Stimulated activated CD4-positive, alpha-beta T cell treated with anti-CD3 and anti-CD28 coated beads, TNF-alpha, amount 100 ng/mL, for 48 hours (primary cell): Measurements from ENCODE around the gene TEX51.

ENCODE experiments used
- DNase-seq, 3 donors: peaks; one replicate each; pipeline ENCODE4 v3.0.0-alpha.2; 2020; ENCODE audit warnings: low read depth in 3 of 3

TEX51 gene

GRCh38 chr2:126898636-126899035, at the start of gene TEX51:
Gene TEX51, plus strand, starts transcription at chr2:126898890. Its CDS starts 29 bp downstream, at chr2:126898919.
- DNase-seq = no peak

- no peak for DNase-seq
These were observed 49.6 kb upstream of the TEX51 start for GRCh38 chr2:126849054-126849453.

GRCh38 chr2:126849486-126849885, 49.2 kb upstream of the TEX51 start:
- no peak for DNase-seq

- DNase-seq = no peak
These were observed 48.6 kb upstream of the TEX51 start for GRCh38 chr2:126849991-126850535.

- no peak for DNase-seq
These were observed 47.8 kb upstream of the TEX51 start for GRCh38 chr2:126850940-126851339.

GRCh38 chr2:126851756-126852155, 46.9 kb upstream of the TEX51 start:
- DNase-seq = no peak

- DNase-seq = no peak
These were observed 46.3 kb upstream of the TEX51 start for GRCh38 chr2:126852361-126852760.

- DNase-seq = no peak
These were observed 43.1 kb upstream of the TEX51 start for GRCh38 chr2:126855606-126856005.

GRCh38 chr2:126856403-126856802, 42.3 kb upstream of the TEX51 start:
- no peak for DNase-seq

GRCh38 chr2:126857502-126857901, 41.2 kb upstream of the TEX51 start:
- DNase-seq = no peak

GRCh38 chr2:126858013-126858412, 40.7 kb upstream of the TEX51 start:
- no peak for DNase-seq

GRCh38 chr2:126858436-126858835, 40.3 kb upstream of the TEX51 start:
- no peak for DNase-seq

GRCh38 chr2:126858991-126859390, 39.7 kb upstream of the TEX51 start:
- DNase-seq = no peak

GRCh38 chr2:126859631-126860030, 39.1 kb upstream of the TEX51 start:
- DNase-seq = no peak

- DNase-seq = no peak
These were observed 38.3 kb upstream of the TEX51 start for GRCh38 chr2:126860385-126860784.

GRCh38 chr2:126862730-126863129, 36.0 kb upstream of the TEX51 start:
- DNase-seq = no peak

- DNase-seq = no peak
These were observed 35.2 kb upstream of the TEX51 start for GRCh38 chr2:126863336-126864015.

- no peak for DNase-seq
These were observed 33.8 kb upstream of the TEX51 start for GRCh38 chr2:126864861-126865260.

GRCh38 chr2:126866451-126866850, 32.2 kb upstream of the TEX51 start:
- no peak for DNase-seq

- DNase-seq = no peak
These were observed 23.7 kb upstream of the TEX51 start for GRCh38 chr2:126874961-126875360.

GRCh38 chr2:126876631-126877030, 22.1 kb upstream of the TEX51 start:
- no peak for DNase-seq

- DNase-seq = no peak
These were observed 21.6 kb upstream of the TEX51 start for GRCh38 chr2:126877041-126877440.

GRCh38 chr2:126877861-126878565, 20.7 kb upstream of the TEX51 start:
- no peak for DNase-seq
